GM12892 (cell line): ENCODE measurements around the gene NRP1.

Experiments used
- POLR2A ChIP-seq: IDR thresholded peaks from 2 replicates; pipeline ENCODE4 v1.6.1; 2011; ENCODE audit warnings: low read depth, low read length, control low read depth
- POLR2AphosphoS5 ChIP-seq: IDR thresholded peaks from 2 replicates; pipeline ENCODE4 v1.6.1; 2011; ENCODE audit warnings: low read depth, low read length, control low read depth
- TAF1 ChIP-seq: IDR thresholded peaks from 2 replicates; pipeline ENCODE4 v1.6.1; 2011; ENCODE audit warnings: low read depth, mild to moderate bottlenecking, control low read depth, low read length, borderline replicate concordance

DNA sequence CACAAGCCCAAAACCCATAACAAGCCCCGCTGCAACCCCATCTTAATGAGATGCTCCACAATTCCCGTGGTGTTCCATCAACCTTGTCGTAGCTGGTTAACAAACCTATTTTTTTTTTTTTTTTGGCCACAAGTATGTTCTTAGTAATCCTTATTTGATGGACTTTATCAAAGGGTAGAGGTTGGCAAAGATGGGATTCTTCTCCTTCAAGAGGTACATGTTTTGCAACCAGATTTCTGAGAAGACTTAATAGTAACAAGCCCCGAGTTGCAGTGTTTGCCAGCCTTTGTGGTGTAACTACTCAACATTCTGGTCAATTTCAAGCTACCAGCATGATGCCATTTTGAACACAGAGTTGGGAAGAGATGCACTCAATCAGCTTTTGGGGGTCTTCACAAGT lies 181.7 kb downstream of the NRP1 start:
- TF ChIP-seq POLR2A: no peak
- TF ChIP-seq TAF1: no peak
- no peak for TF ChIP-seq POLR2AphosphoS5
